DMS53 (cell line): ENCODE data around the gene CACNB2.

Experiments used
- DNase-seq: peaks from one replicate; lab custom pipeline; 2025; lab: John Stamatoyannopoulos, UW

Gene CACNB2

GRCh38 chr10:18340496-18341051 is 200.3 kb downstream of the CACNB2 start:
- DNase-seq: no peak

GRCh38 chr10:18341055-18341454 is 200.8 kb downstream of the CACNB2 start:
- DNase-seq: no peak

- DNase-seq: peak; percentile 35
Observed at GRCh38 chr10:18343573-18343972, 203.3 kb downstream of the CACNB2 start.

- DNase-seq: no peak
Observed at GRCh38 chr10:18345308-18345707, 205.1 kb downstream of the CACNB2 start.

GRCh38 chr10:18350340-18350739 is 210.1 kb downstream of the CACNB2 start:
- no peak for DNase-seq

GRCh38 chr10:18351421-18351820 is 211.2 kb downstream of the CACNB2 start:
- no peak for DNase-seq

- DNase-seq: no peak
Observed at GRCh38 chr10:18352175-18352574, 212.0 kb downstream of the CACNB2 start.

- no peak for DNase-seq
Observed at GRCh38 chr10:18359812-18360211, 219.6 kb downstream of the CACNB2 start.

- no peak for DNase-seq
Observed at GRCh38 chr10:18362892-18363291, 222.7 kb downstream of the CACNB2 start.

GRCh38 chr10:18364987-18365775 is 225.0 kb downstream of the CACNB2 start:
- DNase-seq: no peak

- DNase-seq: no peak
Observed at GRCh38 chr10:18367840-18368239, 227.6 kb downstream of the CACNB2 start.

- no peak for DNase-seq
Observed at GRCh38 chr10:18368273-18368672, 228.0 kb downstream of the CACNB2 start.

GRCh38 chr10:18368682-18369081 is 228.5 kb downstream of the CACNB2 start:
- DNase-seq: peak; percentile 38

- no peak for DNase-seq
Observed at GRCh38 chr10:18369859-18370473, 229.7 kb downstream of the CACNB2 start.

GRCh38 chr10:18376650-18377049 is 236.4 kb downstream of the CACNB2 start:
- DNase-seq: no peak

- DNase-seq: no peak
Observed at GRCh38 chr10:18377898-18378297, 237.7 kb downstream of the CACNB2 start.

GRCh38 chr10:18378766-18379165 is 238.5 kb downstream of the CACNB2 start:
- no peak for DNase-seq

GRCh38 chr10:18381679-18382078 is 241.5 kb downstream of the CACNB2 start:
- DNase-seq: no peak

GRCh38 chr10:18397906-18398305 is 257.7 kb downstream of the CACNB2 start:
- DNase-seq: no peak

GRCh38 chr10:18399158-18399557 is 258.9 kb downstream of the CACNB2 start:
- no peak for DNase-seq

GRCh38 chr10:18400201-18400905 is 260.1 kb downstream of the CACNB2 start:
- DNase-seq: peak; percentile 91

- peak; percentile 70 for DNase-seq
Observed at GRCh38 chr10:18400906-18401245, 260.7 kb downstream of the CACNB2 start.
